Measurements from ENCODE around the gene PLA1A.
"Not testable (repeated sequence)": the region's sequence is repeated elsewhere in the genome, so short reads cannot be mapped to it uniquely, and the experiment has no call there.

Gene PLA1A

DNA sequence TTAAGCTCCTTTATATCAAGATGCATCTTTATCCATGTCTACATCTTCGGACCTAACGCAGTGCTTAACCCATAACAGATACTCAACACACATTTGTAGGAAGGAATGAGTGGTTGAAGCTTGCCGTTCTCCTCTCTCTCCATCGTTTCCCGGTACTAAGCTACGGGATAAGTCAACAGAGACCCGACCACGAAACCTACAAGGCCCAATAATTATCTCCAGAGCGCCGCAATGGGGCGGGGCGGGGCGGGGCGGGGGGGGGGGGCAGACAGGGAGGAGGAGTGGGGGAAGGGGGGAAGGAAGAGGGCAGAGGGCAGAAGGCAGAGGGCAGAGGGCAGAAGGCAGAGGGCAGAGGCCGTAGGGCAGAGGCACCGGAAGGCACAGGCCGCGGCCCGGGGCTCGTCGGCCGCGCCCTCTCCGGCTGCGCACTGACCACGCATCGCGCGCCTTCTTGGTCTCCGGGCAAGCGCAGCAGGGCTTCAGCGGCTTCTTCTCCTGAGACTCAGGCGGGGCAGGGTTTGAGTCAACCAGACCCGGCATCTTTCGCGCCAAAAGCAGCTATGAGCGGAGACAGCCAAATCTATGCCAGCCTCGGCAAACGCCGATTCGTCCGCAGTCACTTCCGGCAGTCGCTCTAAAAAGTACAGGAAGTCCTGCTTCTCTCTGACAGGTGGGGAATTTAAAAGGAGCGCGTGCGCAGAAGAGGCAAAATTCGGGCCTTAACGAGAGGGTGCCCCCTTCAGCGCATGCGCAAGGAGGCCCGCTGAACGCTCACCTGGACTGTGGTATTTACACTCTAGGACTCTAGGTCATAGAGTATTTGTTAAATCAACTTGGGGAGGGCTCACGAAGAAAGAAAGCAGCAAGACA, 79.3 kb downstream of the PLA1A start, which contains the start of gene COX17:
Gene COX17, minus strand, starts transcription at position 636 of the 870 bp plus-strand sequence. Its CDS starts 96 bp downstream, at position 540.
- no peaks in the 10 kb centered on the region for H3K27me3 ChIP-seq (ENCODE audit: insufficient read depth, insufficient read length)
- peak within 1 kb of the TSS; percentile 76 for H3K4me3 ChIP-seq (ENCODE audit: insufficient read length, low read depth)
- peaks cover 16% of the 10 kb centered on the region; the same call in 1 of the 2 replicates for H3K9me3 ChIP-seq (ENCODE audit: insufficient read depth, low read length)
- H3K9ac ChIP-seq (ENCODE audit: insufficient read length, low read depth), result peak within 1 kb of the TSS; percentile 82
- peak; percentile 86 for DNase-seq (ENCODE audit: low read depth, low spot score)
- peaks cover 36% of the 10 kb centered on the region for H3K36me3 ChIP-seq (ENCODE audit: insufficient read depth, insufficient read length, low read length)
- TF ChIP-seq YY1 (IDR thresholded peaks at IDR 0.05; ENCODE audit: insufficient read depth, insufficient read length), result no peak
- H3K4me1 ChIP-seq (ENCODE audit: insufficient read depth, insufficient read length), result no peaks in the 10 kb centered on the region

DNA sequence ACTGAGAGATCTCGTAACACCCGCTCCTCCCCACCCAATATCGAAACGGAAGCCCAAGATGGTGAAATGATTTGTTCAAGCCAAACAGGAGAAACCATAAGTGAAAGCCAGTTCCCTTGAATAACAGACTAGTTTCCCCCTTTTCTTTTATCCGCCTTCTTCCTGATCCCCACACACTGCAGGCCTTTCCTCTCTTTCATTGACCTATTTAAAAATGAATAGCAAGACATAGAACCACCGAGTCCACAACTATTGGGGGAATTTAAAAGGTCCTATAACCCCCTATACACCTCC, 79.9 kb downstream of the PLA1A start:
- H3K9me3 ChIP-seq (ENCODE audit: insufficient read depth, low read length), result peaks cover 16% of the 10 kb centered on the region; the same call in 1 of the 2 replicates
- H3K4me1 ChIP-seq (ENCODE audit: insufficient read depth, insufficient read length), result no peaks in the 10 kb centered on the region
- H3K27me3 ChIP-seq (ENCODE audit: insufficient read depth, insufficient read length), result no peaks in the 10 kb centered on the region
- H3K4me3 ChIP-seq (ENCODE audit: insufficient read length, low read depth), result peak overlapping the region; percentile 76
- peak overlapping the region; percentile 51 for H3K9ac ChIP-seq (ENCODE audit: insufficient read length, low read depth)
- H3K36me3 ChIP-seq (ENCODE audit: insufficient read depth, insufficient read length, low read length), result peaks cover 32% of the 10 kb centered on the region
- no peak for TF ChIP-seq SUZ12 (IDR thresholded peaks at IDR 0.05; ENCODE audit: extremely low read depth, insufficient read depth, insufficient read length)
- no peak for TF ChIP-seq YY1 (IDR thresholded peaks at IDR 0.05; ENCODE audit: insufficient read depth, insufficient read length)
- TF ChIP-seq ZNF274 (IDR thresholded peaks at IDR 0.05; ENCODE audit: low read depth, low read length), result no peak
- DNase-seq (ENCODE audit: low read depth, low spot score), result no peak

DNA sequence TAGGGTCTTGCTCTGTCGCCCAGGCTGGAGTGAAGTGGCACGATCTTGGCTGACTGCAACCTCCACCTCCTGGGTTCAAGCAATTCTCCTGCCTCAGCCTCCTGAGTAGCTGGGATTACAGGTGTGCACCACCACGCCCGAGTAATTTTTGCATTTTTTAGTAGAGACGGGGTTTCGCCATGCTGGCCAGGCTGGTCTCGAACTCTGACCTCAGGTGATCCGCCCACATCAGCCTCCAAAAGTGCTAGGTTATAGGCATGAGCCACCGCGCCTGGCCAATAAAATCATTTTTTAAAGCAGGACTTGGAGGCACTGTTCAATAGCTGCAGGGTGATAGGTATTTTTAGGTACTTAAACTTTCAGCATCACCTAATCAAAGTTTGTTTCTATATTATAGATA, 80.5 kb downstream of the PLA1A start:
- not testable (repeated sequence) for H3K27me3 ChIP-seq (ENCODE audit: insufficient read depth, insufficient read length); DNase-seq (ENCODE audit: low read depth, low spot score); H3K4me3 ChIP-seq (ENCODE audit: insufficient read length, low read depth); H3K9ac ChIP-seq (ENCODE audit: insufficient read length, low read depth); H3K4me1 ChIP-seq (ENCODE audit: insufficient read depth, insufficient read length)
- Histone ChIP-seq H3K36me3 (ENCODE audit: insufficient read depth, insufficient read length, low read length) (peaks cover 26% of the 10 kb centered on the region), H3K9me3 (ENCODE audit: insufficient read depth, low read length) (peaks cover 16% of the 10 kb centered on the region; the same call in 1 of the 2 replicates)
